A673 (cell line): ENCODE data around the gene ANLN.

Source experiments
- CTCF ChIP-seq: fragments of 300-800, 200-600 bp; sonication (generic); conservative IDR thresholded peaks from 2 replicates; pipeline ENCODE4 v1.5.1; 2017; ENCODE audit warnings: low read depth, mild to moderate bottlenecking, antibody characterized with exemption, low read length, moderate library complexity, mixed read lengths
- EZH2 ChIP-seq: fragments of 200-600 bp; sonication (generic); IDR thresholded peaks from 2 replicates; pipeline ENCODE4 v1.6.1; 2017; ENCODE audit warnings: borderline replicate concordance, low read depth, mild to moderate bottlenecking, mixed read lengths, antibody characterized with exemption, low read length; ENCODE audit not compliant: poor library complexity, severe bottlenecking

GRCh38 chr7:36423633-36424032 lies 34.0 kb downstream of the ANLN start:
- TF ChIP-seq EZH2 (no peak), CTCF (no peak)
